H1 (cell line): Measurements from ENCODE around the gene SLC35A2. TPM values are rescaled to one million over a fixed set of nuclear protein-coding genes. Genes with fewer than 3 reads are reported as not detected.

Experiments
- CTCF ChIA-PET: fragments of 300-600 bp; sonication (Branson Sonifier 250); formaldehyde crosslinking; loops from one replicate; lab custom pipeline; 2021; ENCODE audit not compliant: partially characterized antibody; lab: Charles Lee
- POLR2A ChIA-PET: fragments of 300-600 bp; sonication (Branson Sonifier 250); formaldehyde crosslinking; loops from one replicate; lab custom pipeline; 2021; ENCODE audit warnings: inconsistent platforms; ENCODE audit not compliant: partially characterized antibody; lab: Charles Lee
- DNase-seq, 2 experiments: peaks; one replicate each; pipeline versions ENCODE4 v3.0.0 to v3.0.0-alpha.2; 2010 to 2022; ENCODE audit warnings: low spot score in 2 of 2, low read depth in 1 of 2, mixed read lengths in 1 of 2
- FAIRE-seq: peaks from 2 replicates; lab custom pipeline; 2011; peaks lifted over from hg19 to GRCh38; lab: Jason Lieb, UNC
- H2AFZ ChIP-seq: 2 replicates; pipeline ENCODE4 v1.8.1; 2012; ENCODE audit warnings: low read length, inconsistent platforms
- H2AK5ac ChIP-seq: 2 replicates; pipeline ENCODE4 v1.6.1; 2013; ENCODE audit warnings: low read depth, low read length
- H2BK120ac ChIP-seq: replicated peaks from 2 replicates; pipeline ENCODE3; 2013; ENCODE audit warnings: low read depth, low read length, inconsistent platforms
- H2BK12ac ChIP-seq: 2 replicates; pipeline ENCODE4 v1.6.1; 2013; ENCODE audit warnings: low read depth, low read length
- H2BK15ac ChIP-seq: 2 replicates; pipeline ENCODE4 v1.6.1; 2013; ENCODE audit warnings: low read length
- H2BK20ac ChIP-seq: 2 replicates; pipeline ENCODE4 v1.6.1; 2013; ENCODE audit warnings: low read length
- H2BK5ac ChIP-seq: 2 replicates; pipeline ENCODE4 v1.6.1; 2013; ENCODE audit warnings: low read depth, low read length
- H3K14ac ChIP-seq: 2 replicates; pipeline ENCODE4 v1.6.1; 2013; ENCODE audit warnings: inconsistent platforms; ENCODE audit not compliant: insufficient read length
- H3K18ac ChIP-seq: 2 replicates; pipeline ENCODE4 v1.6.1; 2013; ENCODE audit warnings: low read length; ENCODE audit errors: extremely low read depth
- H3K23ac ChIP-seq: 2 replicates; pipeline ENCODE4 v1.6.1; 2013; ENCODE audit warnings: inconsistent platforms; ENCODE audit not compliant: insufficient read length
- H3K23me2 ChIP-seq: 2 replicates; pipeline ENCODE4 v1.6.1; 2013; ENCODE audit warnings: low read depth, low read length
- H3K27ac ChIP-seq: 2 replicates; pipeline ENCODE4 v1.6.1; 2011; ENCODE audit warnings: low read depth, low read length, inconsistent platforms
- H3K27me3 ChIP-seq, 4 experiments: replicated peaks in 1 of 4; 1 replicate in 1 of 4; 2 replicates in 3 of 4; pipeline versions ENCODE4 v1.6.1 to v1.8.1; 2011 to 2013; ENCODE audit warnings: low read length in 3 of 4, mild to moderate bottlenecking in 3 of 4, inconsistent platforms in 2 of 4, mixed read lengths in 2 of 4, moderate library complexity in 1 of 4; ENCODE audit not compliant: control insufficient read depth in 3 of 4, insufficient read depth in 3 of 4; ENCODE audit errors: extremely low read depth in 1 of 4
- H3K36me3 ChIP-seq, 4 experiments: 2 replicates each; pipeline versions ENCODE4 v1.6.1 to v1.8.1; 2011 to 2013; ENCODE audit warnings: mild to moderate bottlenecking in 4 of 4, low read length in 3 of 4, moderate library complexity in 2 of 4, control low read depth in 1 of 4, inconsistent platforms in 1 of 4; ENCODE audit not compliant: insufficient read depth in 4 of 4, control insufficient read depth in 2 of 4
- H3K4ac ChIP-seq: replicated peaks from 2 replicates; pipeline ENCODE3; 2013; ENCODE audit warnings: low read length, low read depth, mixed read lengths, inconsistent platforms; ENCODE audit not compliant: insufficient read length
- H3K4me1 ChIP-seq, 4 experiments: replicated peaks in 1 of 4; 1 replicate in 1 of 4; 2 replicates in 3 of 4; pipeline versions ENCODE4 v1.6.1 to v1.8.1; 2011 to 2013; ENCODE audit warnings: low read length in 3 of 4, inconsistent platforms in 2 of 4, mixed read lengths in 1 of 4; ENCODE audit not compliant: insufficient read depth in 4 of 4, control insufficient read depth in 3 of 4
- H3K4me2 ChIP-seq, 2 experiments: 2 replicates each; pipeline versions ENCODE4 v1.6.1 to v1.8.1; 2011 to 2013; ENCODE audit warnings: low read depth in 2 of 2, low read length in 2 of 2, control low read depth in 1 of 2, inconsistent platforms in 1 of 2, mild to moderate bottlenecking in 1 of 2; ENCODE audit not compliant: insufficient read depth in 1 of 2
- H3K4me3 ChIP-seq, 4 experiments: fragments of 200-600, 300-600 bp in 1 of 4; sonication (generic), shearing (Covaris generic), sonication (Bioruptor Twin) in 1 of 4; 2 replicates each; pipeline versions ENCODE4 v1.5.1 to v1.8.1; 2011 to 2016; ENCODE audit warnings: low read length in 4 of 4, low read depth in 3 of 4, control low read depth in 2 of 4, inconsistent platforms in 2 of 4, mild to moderate bottlenecking in 2 of 4, mixed read lengths in 1 of 4, moderate library complexity in 1 of 4; ENCODE audit not compliant: insufficient read depth in 2 of 4; ENCODE audit errors: extremely low read depth in 1 of 4
- H3K56ac ChIP-seq: replicated peaks from 2 replicates; pipeline ENCODE3; 2013; ENCODE audit warnings: low read depth, mild to moderate bottlenecking, mixed read lengths, low read length, inconsistent platforms; ENCODE audit not compliant: insufficient read length
- H3K79me1 ChIP-seq: 2 replicates; pipeline ENCODE4 v1.6.1; 2013; ENCODE audit warnings: low read depth, low read length, control low read depth
- H3K79me2 ChIP-seq, 2 experiments: 2 replicates each; pipeline versions ENCODE4 v1.6.1 to v1.8.1; 2012 to 2013; ENCODE audit warnings: low read length in 2 of 2, mild to moderate bottlenecking in 2 of 2, inconsistent platforms in 1 of 2; ENCODE audit not compliant: insufficient read depth in 2 of 2, control insufficient read depth in 1 of 2
- H3K9ac ChIP-seq, 4 experiments: replicated peaks in 1 of 4; 1 replicate in 1 of 4; 2 replicates in 3 of 4; pipeline versions ENCODE4 v1.6.1 to v1.8.1; 2011 to 2013; ENCODE audit warnings: low read depth in 3 of 4, low read length in 3 of 4, control low read depth in 2 of 4, mild to moderate bottlenecking in 2 of 4, moderate library complexity in 2 of 4, inconsistent platforms in 1 of 4; ENCODE audit errors: extremely low read depth in 1 of 4
- H3K9me3 ChIP-seq, 2 experiments: 2 replicates each; pipeline versions ENCODE4 v1.6.1 to v1.8.1; 2012 to 2013; ENCODE audit warnings: mild to moderate bottlenecking in 2 of 2, moderate library complexity in 2 of 2, control low read depth in 1 of 2, inconsistent platforms in 1 of 2, low read depth in 1 of 2, low read length in 1 of 2, mixed read lengths in 1 of 2; ENCODE audit not compliant: insufficient read depth in 2 of 2
- H4K20me1 ChIP-seq, 2 experiments: replicated peaks in 1 of 2; 2 replicates each; pipeline versions ENCODE3 to v1.8.1; 2011 to 2013; ENCODE audit warnings: inconsistent platforms in 2 of 2, low read length in 2 of 2, mild to moderate bottlenecking in 1 of 2; ENCODE audit not compliant: insufficient read depth in 2 of 2, control insufficient read depth in 1 of 2
- H4K5ac ChIP-seq: 2 replicates; pipeline ENCODE4 v1.6.1; 2013; ENCODE audit warnings: low read length, low read depth, mixed read lengths, inconsistent platforms; ENCODE audit not compliant: insufficient read length
- H4K8ac ChIP-seq: 2 replicates; pipeline ENCODE4 v1.8.0; 2013; ENCODE audit warnings: mild to moderate bottlenecking, moderate library complexity, low read length, inconsistent platforms; ENCODE audit not compliant: insufficient read depth; ENCODE audit errors: extremely low read depth
- H4K91ac ChIP-seq: replicated peaks from 2 replicates; pipeline ENCODE3; 2013; ENCODE audit warnings: low read length, mixed read lengths, inconsistent platforms; ENCODE audit not compliant: insufficient read length
- EGR1 ChIP-seq: IDR thresholded peaks from 2 replicates; pipeline ENCODE4 v1.6.1; 2011; ENCODE audit warnings: low read depth, low read length, borderline replicate concordance
- NRF1 ChIP-seq: IDR thresholded peaks from 2 replicates; pipeline ENCODE4 v1.6.1; 2011; ENCODE audit warnings: mild to moderate bottlenecking, low read depth, low read length, improper control_type of control experiment
- RFX5 ChIP-seq: IDR thresholded peaks from 2 replicates; pipeline ENCODE4 v1.6.1; 2011; ENCODE audit warnings: low read depth, low read length, improper control_type of control experiment, borderline replicate concordance
- TAF7 ChIP-seq: optimal IDR thresholded peaks from 2 replicates; pipeline ENCODE3; 2011; ENCODE audit warnings: low read depth, mild to moderate bottlenecking, inconsistent platforms, low read length, moderate library complexity, borderline replicate concordance
- WGBS, 2 experiments: shearing (Covaris generic) in 1 of 2; methylation state at CpG; one replicate each; pipeline versions ENCODE4 v1.1.6 to v1.1.7; 2013 to 2015; ENCODE audit warnings: low lambda C conversion rate in 2 of 2, mixed read lengths in 2 of 2, inconsistent platforms in 1 of 2, low coverage in 1 of 2, missing lambda C conversion rate in 1 of 2; ENCODE audit not compliant: insufficient replicate concordance in 2 of 2, insufficient coverage in 1 of 2, insufficient read length in 1 of 2; ENCODE audit errors: extremely low coverage in 1 of 2, missing lambda C conversion rate in 1 of 2; 5-methylcytosine and 5-hydroxymethylcytosine counted together
- polyA plus RNA-seq, 7 experiments: library from polyadenylated mRNA; depleted of rRNA in 3 of 7; stranded (reverse) in 5 of 7; unstranded in 2 of 7; fragments of >200 nt in 5 of 7; fragments of 200-250 nt in 2 of 7; gene quantifications; 1 replicate in 5 of 7; 2 replicates in 1 of 7; 4 replicates in 1 of 7; pipeline versions ENCODE4 v1.2.1 to v1.2.3, GENCODE V29; 2011 to 2013; ENCODE audit warnings: missing spikeins in 2 of 7, mixed read lengths in 2 of 7
- total RNA-seq: library from RNA; stranded (reverse); fragmentation: NEBNext Ultra II Directional; extraction: Animal tissue kit (Norgen Biotek cat#: 25700); gene quantifications from 2 replicates; pipeline ENCODE4 v1.2.1, GENCODE V29; 2021

SLC35A2 gene
- total and polyA plus RNA-seq, 2 of the 8 experiments (the other 6 are each of a cell fraction or from before 2014, with no cell fraction given), result 21.4 to 48.3 TPM

DNA sequence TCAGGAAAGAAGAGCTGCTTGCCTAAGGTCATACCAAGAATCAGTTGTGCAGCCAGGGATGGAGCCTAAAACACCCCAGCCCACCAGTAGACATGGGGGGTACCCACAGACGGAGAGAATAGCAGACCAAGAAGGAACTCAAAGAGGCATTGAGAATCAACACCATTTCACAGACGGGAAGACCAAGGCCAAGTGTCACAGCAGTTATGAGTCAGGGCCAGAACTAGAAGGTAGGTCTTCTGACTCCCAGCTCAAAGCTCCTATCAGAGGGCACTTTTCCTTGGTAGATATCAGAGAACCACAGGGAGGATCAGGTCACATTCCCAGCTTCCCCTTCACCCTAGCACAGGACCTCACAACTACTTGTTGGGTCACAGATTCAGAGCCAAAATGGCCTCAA lies 31.4 kb upstream of the SLC35A2 start:
- no peak overlapping the region for H3K56ac ChIP-seq
- no peak overlapping the region for H3K14ac ChIP-seq
- H2AFZ ChIP-seq, result no peak overlapping the region
- peaks cover 0 to 6% (median 0%) of the 10 kb centered on the region in 4 experiments; a peak in 3 of 8 replicates for H3K36me3 ChIP-seq
- H3K4me1 ChIP-seq, result peaks cover 0 to 3% (median 0%) of the 10 kb centered on the region in 4 experiments; a peak in 2 of 7 replicates
- H3K9me3 ChIP-seq, result no peaks in the 10 kb centered on the region
- no peaks in the 10 kb centered on the region for H3K27me3 ChIP-seq
- no peak overlapping the region for H3K4ac ChIP-seq
- no peak overlapping the region for H3K23ac ChIP-seq
- no peak overlapping the region for H2BK120ac ChIP-seq
- no peak overlapping the region for H3K4me3 ChIP-seq
- ChIA-PET POLR2A (interaction anchor here (1.3 to 21.5 kb wide), 3 partner anchors 8 to 28 kb away, joined by 4 to 572 read pairs (median 6); partner anchors contain the start of genes PIM2 and SLC35A2), CTCF (interaction anchor here (1.1 to 1.7 kb wide), 2 partner anchors 36 to 51 kb away, joined by 3 read pairs; no protein-coding TSS in a partner anchor)
- no peak overlapping the region for H4K8ac ChIP-seq
- H3K9ac ChIP-seq, result no peak overlapping the region
- no peak overlapping the region for H4K5ac ChIP-seq
- H2BK15ac ChIP-seq, result no peak overlapping the region
- no peak for DNase-seq
- H3K27ac ChIP-seq, result no peak overlapping the region
- H3K18ac ChIP-seq, result no peak overlapping the region
- H4K91ac ChIP-seq, result no peak overlapping the region
- H2BK5ac ChIP-seq, result no peak overlapping the region
- WGBS, 2 experiments, result 100% methylated on average over 2 of the region's 2 CpGs; no CpG with 5 or more reads in 1 of the 2 experiments
- H3K79me1 ChIP-seq, result no peaks in the 10 kb centered on the region
- FAIRE-seq, result no peak
- no peak overlapping the region for H3K4me2 ChIP-seq
- H4K20me1 ChIP-seq, result peaks cover 0 to 11% of the 10 kb centered on the region in 2 experiments
- H2BK20ac ChIP-seq, result no peak overlapping the region
- no peak overlapping the region for H2BK12ac ChIP-seq
- no peaks in the 10 kb centered on the region; the same call in 1 of the 2 replicates for H3K23me2 ChIP-seq
- peaks cover 0 to 66% of the 10 kb centered on the region in 2 experiments; a peak in 2 of 4 replicates for H3K79me2 ChIP-seq
- H2AK5ac ChIP-seq, result no peak overlapping the region
- TF ChIP-seq NRF1, result no peak
- TF ChIP-seq EGR1, result no peak
- TF ChIP-seq TAF7, result no peak
- TF ChIP-seq RFX5, result no peak
